HUDEP-2 (cell line): Measurements from ENCODE around the gene FLT3.
A peak's percentile ranks its signal among the peaks of the same experiment; 100 is the strongest.
"Not testable (repeated sequence)": the region's sequence is repeated elsewhere in the genome, so short reads cannot be mapped to it uniquely, and the experiment has no call there.

Experiments
- DNase-seq, 76 experiments: peaks; one replicate each; lab custom pipeline; 2025; ENCODE audit not compliant: unreplicated experiment in 76 of 76; lab: John Stamatoyannopoulos, UW

FLT3 gene

GRCh38 chr13:28005016-28005415 lies 95.4 kb downstream of the FLT3 start:
- DNase-seq = not testable (repeated sequence)

- DNase-seq = no peak
These were observed 97.3 kb downstream of the FLT3 start for GRCh38 chr13:28002886-28003698.

- no peak for DNase-seq
These were observed 98.4 kb downstream of the FLT3 start for GRCh38 chr13:28001837-28002473.

GRCh38 chr13:28001049-28001448 lies 99.3 kb downstream of the FLT3 start:
- no peak for DNase-seq

GRCh38 chr13:28000567-28000966 lies 99.8 kb downstream of the FLT3 start:
- DNase-seq = no peak

GRCh38 chr13:27997904-27998522 lies 102.4 kb downstream of the FLT3 start:
- DNase-seq = peak in 58 of 76 experiments; percentile 2 to 68 (median 26)

GRCh38 chr13:27991881-27992280 lies 108.5 kb downstream of the FLT3 start:
- no peak for DNase-seq

GRCh38 chr13:27988520-27988919 lies 111.9 kb downstream of the FLT3 start, which contains the start of gene URAD:
Gene URAD (minus strand): TSS chr13:27988693. CDS start chr13:27988637, 56 bp downstream.
- DNase-seq = no peak

- DNase-seq = no peak
These were observed 114.8 kb downstream of the FLT3 start for GRCh38 chr13:27985600-27985999.

- no peak for DNase-seq
These were observed 118.0 kb downstream of the FLT3 start for GRCh38 chr13:27982361-27982760.

GRCh38 chr13:27981006-27981708 lies 119.2 kb downstream of the FLT3 start:
- DNase-seq = no peak

- no peak for DNase-seq
These were observed 119.9 kb downstream of the FLT3 start for GRCh38 chr13:27980280-27980998.

- DNase-seq = no peak
These were observed 120.6 kb downstream of the FLT3 start for GRCh38 chr13:27979765-27980279.

GRCh38 chr13:27979001-27979643 lies 121.3 kb downstream of the FLT3 start:
- DNase-seq = no peak

- no peak for DNase-seq
These were observed 121.9 kb downstream of the FLT3 start for GRCh38 chr13:27978301-27978968.

GRCh38 chr13:27977476-27978300 lies 122.7 kb downstream of the FLT3 start:
- no peak for DNase-seq

- DNase-seq = no peak
These were observed 123.8 kb downstream of the FLT3 start for GRCh38 chr13:27976362-27977091.
